Measurements from ENCODE around the gene PCIF1. TPM values are rescaled to one million over a fixed set of nuclear protein-coding genes. Genes with fewer than 3 reads are reported as not detected.

The PCIF1 gene
- total and polyA plus RNA-seq, 9 of the 15 experiments (the other 6 are each of a cell fraction or from before 2014, with no cell fraction given), result 5.8 to 29.4 (median 11.3) TPM

DNA sequence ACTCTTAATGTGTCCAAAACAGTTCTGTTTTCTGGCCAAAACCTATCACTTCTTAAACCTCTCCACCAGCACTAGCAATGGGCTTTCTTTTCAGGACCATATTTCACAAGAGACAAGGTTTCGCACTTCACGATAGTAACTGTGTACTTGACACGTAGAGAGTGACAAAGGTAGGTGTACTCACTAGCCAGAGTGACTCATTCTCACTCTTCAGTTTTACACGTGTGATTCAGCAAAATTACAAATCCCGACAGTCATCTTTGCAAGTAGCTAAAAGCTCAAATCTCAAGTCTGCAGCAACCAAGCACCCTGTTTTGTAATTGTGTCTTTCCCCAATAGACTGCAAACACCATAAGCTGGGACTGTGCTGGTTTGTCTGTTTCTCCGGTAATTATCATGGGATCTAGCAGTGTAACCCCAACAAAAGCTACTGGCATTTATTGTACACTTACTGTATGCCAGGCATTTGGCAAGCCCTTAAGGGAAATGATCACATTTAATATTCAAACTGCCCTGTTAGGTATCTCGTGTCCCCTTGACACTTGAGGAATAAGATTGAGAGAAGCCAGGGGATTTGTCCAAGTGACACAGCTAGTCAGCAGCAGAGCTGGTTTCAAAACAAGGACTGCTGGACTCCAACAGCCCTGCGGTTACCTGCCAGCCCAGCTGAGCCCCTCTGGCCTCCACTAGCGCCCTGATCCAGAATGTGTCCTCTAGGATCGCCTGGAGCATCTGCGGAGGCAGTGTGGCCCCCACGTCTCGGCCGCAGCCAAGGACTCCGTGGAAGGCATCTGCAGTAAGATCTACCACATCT, 9.9 kb downstream of the PCIF1 start (continued):
- TF ChIP-seq, protein P1, sequence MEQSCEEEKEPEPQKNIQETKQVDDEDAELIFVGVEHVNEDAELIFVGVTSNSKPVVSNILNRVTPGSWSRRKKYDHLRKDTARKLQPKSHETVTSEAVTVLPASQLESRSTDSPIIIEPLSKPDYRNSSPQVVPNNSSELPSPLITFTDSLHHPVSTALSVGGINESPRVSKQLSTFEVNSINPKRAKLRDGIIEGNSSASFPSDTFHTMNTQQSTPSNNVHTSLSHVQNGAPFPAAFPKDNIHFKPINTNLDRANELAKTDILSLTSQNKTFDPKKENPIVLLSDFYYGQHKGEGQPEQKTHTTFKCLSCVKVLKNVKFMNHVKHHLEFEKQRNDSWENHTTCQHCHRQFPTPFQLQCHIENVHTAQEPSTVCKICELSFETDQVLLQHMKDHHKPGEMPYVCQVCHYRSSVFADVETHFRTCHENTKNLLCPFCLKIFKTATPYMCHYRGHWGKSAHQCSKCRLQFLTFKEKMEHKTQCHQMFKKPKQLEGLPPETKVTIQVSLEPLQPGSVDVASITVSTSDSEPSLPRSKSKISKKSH (CRISPR knock-in tag; IDR thresholded peaks at IDR 0.05), result no peak
- TF ChIP-seq MAFF (IDR thresholded peaks at IDR 0.05; ENCODE audit: low read length) (peak; percentile 89), SMAD1 (IDR thresholded peaks at IDR 0.05; ENCODE audit: low read depth, low read length, partially characterized antibody) (no peak), NFIX (CRISPR knock-in tag; IDR thresholded peaks at IDR 0.05; ENCODE audit: low read depth) (no peak), ELF1 (tag; IDR thresholded peaks at IDR 0.05) (no peak), ZNF324 (CRISPR knock-in tag; IDR thresholded peaks at IDR 0.05) (no peak), TBP (optimal IDR thresholded peaks at IDR 0.05; ENCODE audit: low read depth, low read length) (peak; percentile 29), IFI16 (CRISPR knock-in tag; IDR thresholded peaks at IDR 0.05) (no peak), ARHGAP35 (IDR thresholded peaks at IDR 0.05; ENCODE audit: partially characterized antibody) (no peak), ZNF143 (CRISPR knock-in tag; IDR thresholded peaks at IDR 0.05) (no peak), SRF (CRISPR knock-in tag; IDR thresholded peaks at IDR 0.05) (no peak), NELFE (IDR thresholded peaks at IDR 0.05; ENCODE audit: insufficient read depth, insufficient read length) (no peak), SMAD3 (CRISPR knock-in tag; conservative IDR thresholded peaks at IDR 0.05) (no peak), ZC3H4 (CRISPR knock-in tag; IDR thresholded peaks at IDR 0.05; ENCODE audit: borderline replicate concordance) (no peak), TAF9B (IDR thresholded peaks at IDR 0.05; ENCODE audit: partially characterized antibody) (no peak)
- TF ChIP-seq, protein P2, sequence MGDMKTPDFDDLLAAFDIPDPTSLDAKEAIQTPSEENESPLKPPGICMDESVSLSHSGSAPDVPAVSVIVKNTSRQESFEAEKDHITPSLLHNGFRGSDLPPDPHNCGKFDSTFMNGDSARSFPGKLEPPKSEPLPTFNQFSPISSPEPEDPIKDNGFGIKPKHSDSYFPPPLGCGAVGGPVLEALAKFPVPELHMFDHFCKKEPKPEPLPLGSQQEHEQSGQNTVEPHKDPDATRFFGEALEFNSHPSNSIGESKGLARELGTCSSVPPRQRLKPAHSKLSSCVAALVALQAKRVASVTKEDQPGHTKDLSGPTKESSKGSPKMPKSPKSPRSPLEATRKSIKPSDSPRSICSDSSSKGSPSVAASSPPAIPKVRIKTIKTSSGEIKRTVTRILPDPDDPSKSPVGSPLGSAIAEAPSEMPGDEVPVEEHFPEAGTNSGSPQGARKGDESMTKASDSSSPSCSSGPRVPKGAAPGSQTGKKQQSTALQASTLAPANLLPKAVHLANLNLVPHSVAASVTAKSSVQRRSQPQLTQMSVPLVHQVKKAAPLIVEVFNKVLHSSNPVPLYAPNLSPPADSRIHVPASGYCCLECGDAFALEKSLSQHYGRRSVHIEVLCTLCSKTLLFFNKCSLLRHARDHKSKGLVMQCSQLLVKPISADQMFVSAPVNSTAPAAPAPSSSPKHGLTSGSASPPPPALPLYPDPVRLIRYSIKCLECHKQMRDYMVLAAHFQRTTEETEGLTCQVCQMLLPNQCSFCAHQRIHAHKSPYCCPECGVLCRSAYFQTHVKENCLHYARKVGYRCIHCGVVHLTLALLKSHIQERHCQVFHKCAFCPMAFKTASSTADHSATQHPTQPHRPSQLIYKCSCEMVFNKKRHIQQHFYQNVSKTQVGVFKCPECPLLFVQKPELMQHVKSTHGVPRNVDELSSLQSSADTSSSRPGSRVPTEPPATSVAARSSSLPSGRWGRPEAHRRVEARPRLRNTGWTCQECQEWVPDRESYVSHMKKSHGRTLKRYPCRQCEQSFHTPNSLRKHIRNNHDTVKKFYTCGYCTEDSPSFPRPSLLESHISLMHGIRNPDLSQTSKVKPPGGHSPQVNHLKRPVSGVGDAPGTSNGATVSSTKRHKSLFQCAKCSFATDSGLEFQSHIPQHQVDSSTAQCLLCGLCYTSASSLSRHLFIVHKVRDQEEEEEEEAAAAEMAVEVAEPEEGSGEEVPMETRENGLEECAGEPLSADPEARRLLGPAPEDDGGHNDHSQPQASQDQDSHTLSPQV (IDR thresholded peaks at IDR 0.05), result peak; percentile 59; the same call in 1 of the 2 replicates
- TF ChIP-seq, protein P3, sequence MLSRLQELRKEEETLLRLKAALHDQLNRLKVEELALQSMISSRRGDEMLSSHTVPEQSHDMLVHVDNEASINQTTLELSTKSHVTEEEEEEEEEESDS (CRISPR knock-in tag; IDR thresholded peaks at IDR 0.05), result no peak
- TF ChIP-seq, protein P4, sequence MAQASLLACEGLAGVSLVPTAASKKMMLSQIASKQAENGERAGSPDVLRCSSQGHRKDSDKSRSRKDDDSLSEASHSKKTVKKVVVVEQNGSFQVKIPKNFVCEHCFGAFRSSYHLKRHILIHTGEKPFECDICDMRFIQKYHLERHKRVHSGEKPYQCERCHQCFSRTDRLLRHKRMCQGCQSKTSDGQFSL (CRISPR knock-in tag; IDR thresholded peaks at IDR 0.05), result no peak
- TF ChIP-seq, protein P4 (tag; IDR thresholded peaks at IDR 0.05), result no peak
- TF ChIP-seq, protein P5, sequence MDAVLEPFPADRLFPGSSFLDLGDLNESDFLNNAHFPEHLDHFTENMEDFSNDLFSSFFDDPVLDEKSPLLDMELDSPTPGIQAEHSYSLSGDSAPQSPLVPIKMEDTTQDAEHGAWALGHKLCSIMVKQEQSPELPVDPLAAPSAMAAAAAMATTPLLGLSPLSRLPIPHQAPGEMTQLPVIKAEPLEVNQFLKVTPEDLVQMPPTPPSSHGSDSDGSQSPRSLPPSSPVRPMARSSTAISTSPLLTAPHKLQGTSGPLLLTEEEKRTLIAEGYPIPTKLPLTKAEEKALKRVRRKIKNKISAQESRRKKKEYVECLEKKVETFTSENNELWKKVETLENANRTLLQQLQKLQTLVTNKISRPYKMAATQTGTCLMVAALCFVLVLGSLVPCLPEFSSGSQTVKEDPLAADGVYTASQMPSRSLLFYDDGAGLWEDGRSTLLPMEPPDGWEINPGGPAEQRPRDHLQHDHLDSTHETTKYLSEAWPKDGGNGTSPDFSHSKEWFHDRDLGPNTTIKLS (IDR thresholded peaks at IDR 0.05; ENCODE audit: borderline replicate concordance, low read depth), result peak; percentile 37; the same call in 1 of the 2 replicates

Data from K562 (cell line).